Effector memory CD8-positive, alpha-beta T cell (primary cell): ENCODE measurements around the gene IFNE.
"Not testable (repeated sequence)": the region's sequence is repeated elsewhere in the genome, so short reads cannot be mapped to it uniquely, and the experiment has no call there.

Source experiments
- ATAC-seq: fragments of 150-1000 bp; cut with Tn5 transposase; replicated peaks from 2 replicates; pipeline ENCODE4 v1.10.0; 2021; ENCODE audit warnings: mild to moderate bottlenecking, moderate library complexity
- DNase-seq, 3 experiments: peaks; one replicate each; pipeline ENCODE4 v3.0.0; 2021
- H3K27ac Mint-ChIP-seq, 2 donors: one replicate each; pipeline ENCODE4 v1.8.0; 2022; ENCODE audit warnings: mild to moderate bottlenecking in 2 of 2, mixed read lengths in 2 of 2, moderate library complexity in 2 of 2
- H3K27me3 Mint-ChIP-seq, 2 donors: one replicate each; pipeline ENCODE4 v1.8.0; 2022; ENCODE audit warnings: mixed read lengths in 2 of 2
- H3K36me3 Mint-ChIP-seq: one replicate; pipeline ENCODE4 v1.8.0; 2022; ENCODE audit warnings: mild to moderate bottlenecking, moderate library complexity, mixed read lengths; ENCODE audit not compliant: insufficient read depth
- H3K4me1 Mint-ChIP-seq, 2 donors: one replicate each; pipeline ENCODE4 v1.8.0; 2022; ENCODE audit warnings: low read depth in 2 of 2, mixed read lengths in 2 of 2
- H3K4me3 Mint-ChIP-seq, 2 donors: one replicate each; pipeline ENCODE4 v1.8.0; 2022; ENCODE audit warnings: mild to moderate bottlenecking in 2 of 2, mixed read lengths in 2 of 2, moderate library complexity in 2 of 2
- H3K9me3 Mint-ChIP-seq, 2 donors: one replicate each; pipeline ENCODE4 v1.8.0; 2022; ENCODE audit warnings: mixed read lengths in 2 of 2

IFNE gene

DNA sequence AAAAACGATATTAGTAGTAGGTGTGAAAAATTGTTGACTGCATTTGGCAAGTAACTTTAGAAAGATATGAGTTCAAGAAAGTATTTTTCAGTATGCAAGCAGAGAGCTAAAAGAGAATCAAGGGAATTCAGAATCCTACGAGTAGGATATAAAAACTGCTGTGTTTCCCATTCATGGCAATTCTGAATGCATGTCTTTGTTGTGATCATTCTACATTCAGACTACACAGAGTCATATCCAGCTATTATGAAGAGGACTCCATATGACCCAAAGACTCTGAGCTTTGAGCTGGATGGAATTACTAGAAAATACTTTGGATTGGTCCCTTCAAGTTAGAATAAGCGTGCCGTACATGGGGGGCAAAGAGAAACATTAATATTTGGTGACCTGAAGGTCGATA, 12.0 kb downstream of the IFNE start:
- H3K27ac Mint-ChIP-seq = no peak overlapping the region
- DNase-seq (no peak), ATAC-seq (no peak)
- H3K4me3 Mint-ChIP-seq = no peak overlapping the region
- H3K4me1 Mint-ChIP-seq = no peaks in the 10 kb centered on the region
- H3K9me3 Mint-ChIP-seq = no peaks in the 10 kb centered on the region
- H3K36me3 Mint-ChIP-seq = no peaks in the 10 kb centered on the region
- peaks cover 27 to 33% of the 10 kb centered on the region in 2 donors for H3K27me3 Mint-ChIP-seq

DNA sequence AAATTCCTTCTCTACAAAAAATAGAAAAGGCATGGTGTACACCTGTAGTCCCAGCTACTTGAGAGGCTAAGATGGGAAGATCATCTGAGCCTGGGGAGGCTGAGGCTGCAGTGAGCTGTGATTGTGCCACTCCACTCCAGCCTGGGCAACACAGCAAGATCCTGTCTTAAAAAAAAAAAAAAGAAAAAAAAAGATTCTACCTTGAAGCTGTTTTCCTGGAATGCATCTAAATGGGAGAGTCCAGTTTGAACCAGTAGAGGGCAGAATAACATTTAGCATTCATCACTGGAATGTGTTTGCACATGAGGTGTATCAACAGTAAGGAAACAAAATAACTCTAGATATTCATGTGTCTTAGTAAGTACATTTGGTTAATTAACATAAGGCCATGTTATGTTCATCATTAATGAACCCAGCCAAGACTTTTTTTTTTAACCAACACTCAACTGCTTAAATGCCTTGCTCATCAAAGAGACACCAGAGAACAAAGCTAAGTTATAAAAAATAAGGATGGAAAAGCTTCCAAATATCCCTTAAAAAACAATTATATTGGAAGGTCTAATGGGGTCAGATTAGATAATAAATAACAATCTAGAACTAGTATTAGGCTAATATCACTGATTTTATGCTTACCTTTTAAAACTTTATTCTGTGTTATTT, 16.1 kb downstream of the IFNE start:
- Mint-ChIP-seq H3K4me1 (no peaks in the 10 kb centered on the region), H3K9me3 (no peaks in the 10 kb centered on the region), H3K4me3 (no peak overlapping the region), H3K27me3 (peaks cover 52 to 55% of the 10 kb centered on the region in 2 donors), H3K36me3 (no peaks in the 10 kb centered on the region), H3K27ac (no peak overlapping the region)
- DNase-seq (peak; percentile 9 to 35 (median 30)), ATAC-seq (peak; percentile 76)

DNA sequence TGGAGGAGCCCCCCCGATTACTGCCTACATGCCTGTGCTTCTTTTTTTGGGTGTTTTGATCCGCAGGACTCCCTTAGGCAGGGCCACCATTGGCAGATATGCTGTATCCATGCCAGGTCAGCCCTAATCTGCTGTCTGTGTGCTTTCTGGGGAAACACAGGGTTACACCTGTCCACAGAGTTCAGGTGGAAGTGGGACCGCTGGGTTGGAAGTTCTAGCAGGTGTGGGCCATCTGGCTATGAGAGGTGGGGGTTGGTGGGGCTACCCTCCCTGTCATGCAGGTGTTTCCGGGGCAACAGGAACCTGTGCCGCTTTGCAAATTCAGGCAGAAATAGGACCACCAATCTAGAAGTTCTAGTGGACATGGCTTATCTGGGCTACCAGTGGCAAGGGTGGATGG, 17.0 kb downstream of the IFNE start:
- Mint-ChIP-seq H3K27me3 (peaks cover 61 to 62% of the 10 kb centered on the region in 2 donors), H3K4me3 (no peak overlapping the region), H3K4me1 (no peaks in the 10 kb centered on the region), H3K9me3 (no peaks in the 10 kb centered on the region), H3K36me3 (no peaks in the 10 kb centered on the region), H3K27ac (no peak overlapping the region)
- no peak for DNase-seq
- ATAC-seq = no peak

DNA sequence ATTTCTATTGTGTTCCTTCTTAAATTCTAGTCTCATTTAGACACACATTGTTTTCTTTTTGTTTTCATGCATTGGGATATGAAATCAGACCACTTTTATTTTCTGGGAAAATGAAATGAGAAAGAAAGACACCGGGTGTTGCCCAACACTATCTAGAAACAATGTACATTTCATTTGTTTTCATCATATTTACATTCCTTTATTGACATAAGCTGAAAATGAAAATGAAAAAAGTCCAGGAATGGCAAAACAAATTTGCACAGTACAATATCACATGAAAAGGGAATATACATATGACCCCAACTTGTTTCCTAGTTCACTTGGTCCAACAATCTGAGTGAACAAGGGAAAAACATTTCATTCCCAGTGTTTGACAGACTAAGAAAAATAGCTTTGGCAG, 20.7 kb downstream of the IFNE start:
- DNase-seq = no peak
- Mint-ChIP-seq H3K4me3 (no peak overlapping the region), H3K27me3 (peaks cover 69 to 73% of the 10 kb centered on the region in 2 donors), H3K9me3 (no peaks in the 10 kb centered on the region), H3K36me3 (no peaks in the 10 kb centered on the region), H3K27ac (no peak overlapping the region), H3K4me1 (no peaks in the 10 kb centered on the region)
- ATAC-seq = no peak

DNA sequence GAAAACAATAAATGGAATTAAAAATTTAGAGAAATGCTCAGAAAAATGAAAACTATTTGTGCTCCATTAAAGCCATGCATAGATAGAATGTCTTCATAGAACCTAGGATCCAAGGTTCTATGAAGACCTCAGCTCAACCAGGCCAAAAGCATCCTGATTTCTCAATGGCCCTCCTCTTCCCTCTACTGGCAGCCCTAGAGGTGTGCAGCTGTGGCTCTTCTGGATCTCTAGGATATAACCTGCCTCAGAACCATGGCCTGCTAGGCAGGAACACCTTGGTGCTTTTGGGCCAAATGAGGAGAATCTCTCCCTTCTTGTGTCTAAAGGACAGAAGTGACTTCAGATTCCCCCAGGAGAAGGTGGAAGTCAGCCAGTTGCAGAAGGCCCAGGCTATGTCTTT, 26.8 kb downstream of the IFNE start:
- Mint-ChIP-seq H3K27ac (no peak overlapping the region), H3K9me3 (no peaks in the 10 kb centered on the region), H3K4me1 (peaks cover 0 to 1% of the 10 kb centered on the region in 2 donors), H3K4me3 (no peak overlapping the region), H3K27me3 (peaks cover 58 to 63% of the 10 kb centered on the region in 2 donors), H3K36me3 (no peaks in the 10 kb centered on the region)
- DNase-seq (peak in 1 of 3 experiments; percentile 7), ATAC-seq (peak; percentile 79)

DNA sequence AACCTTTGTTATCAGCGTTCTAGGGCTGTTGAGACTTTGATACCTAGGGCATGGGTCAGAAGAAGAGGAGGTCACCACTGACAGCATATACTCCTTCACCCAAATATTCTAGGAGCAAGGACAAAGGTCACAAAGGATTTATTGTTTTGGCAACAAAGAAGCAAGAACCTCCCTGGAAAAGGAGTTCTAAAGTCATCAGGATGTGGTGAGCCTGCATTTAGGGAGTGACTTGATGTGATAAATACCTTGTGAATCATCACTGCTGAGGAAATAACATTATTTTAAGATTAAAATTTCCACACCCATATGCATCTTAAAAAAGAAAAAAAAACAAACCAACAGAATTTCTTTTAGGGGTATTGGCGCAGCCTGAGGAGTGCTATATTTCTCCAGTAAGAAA, 28.0 kb downstream of the IFNE start:
- H3K27ac Mint-ChIP-seq = no peak overlapping the region
- no peak for ATAC-seq
- no peaks in the 10 kb centered on the region for H3K9me3 Mint-ChIP-seq
- no peaks in the 10 kb centered on the region for H3K36me3 Mint-ChIP-seq
- H3K4me1 Mint-ChIP-seq = peaks cover 0 to 1% of the 10 kb centered on the region in 2 donors
- H3K4me3 Mint-ChIP-seq = no peak overlapping the region
- DNase-seq = no peak
- H3K27me3 Mint-ChIP-seq = peaks cover 63 to 72% of the 10 kb centered on the region in 2 donors

DNA sequence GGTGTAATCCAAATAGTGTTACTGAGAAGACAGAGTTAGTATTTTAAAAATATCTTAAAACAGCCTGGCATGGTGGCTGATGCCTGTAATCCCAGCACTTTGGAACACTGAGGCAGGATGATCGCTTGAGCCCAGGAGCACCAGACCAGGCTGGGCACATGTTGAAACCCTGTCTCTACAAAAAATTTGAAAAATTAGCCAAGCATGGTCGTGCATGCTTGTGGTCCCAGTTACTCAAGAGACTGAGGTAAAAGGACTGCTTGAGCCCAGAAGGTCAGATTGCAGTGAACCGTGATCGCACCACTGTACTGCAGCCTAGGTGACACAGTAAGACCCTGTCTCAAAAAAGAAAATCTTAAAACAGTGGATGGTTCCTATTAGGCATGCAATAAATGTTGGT, 29.4 kb downstream of the IFNE start:
- no peak for ATAC-seq
- no peak overlapping the region for H3K27ac Mint-ChIP-seq
- no peaks in the 10 kb centered on the region for H3K9me3 Mint-ChIP-seq
- peaks cover 56 to 72% of the 10 kb centered on the region in 2 donors for H3K27me3 Mint-ChIP-seq
- no peak for DNase-seq
- H3K36me3 Mint-ChIP-seq = no peaks in the 10 kb centered on the region
- H3K4me1 Mint-ChIP-seq = peaks cover 0 to 1% of the 10 kb centered on the region in 2 donors
- H3K4me3 Mint-ChIP-seq = no peak overlapping the region

DNA sequence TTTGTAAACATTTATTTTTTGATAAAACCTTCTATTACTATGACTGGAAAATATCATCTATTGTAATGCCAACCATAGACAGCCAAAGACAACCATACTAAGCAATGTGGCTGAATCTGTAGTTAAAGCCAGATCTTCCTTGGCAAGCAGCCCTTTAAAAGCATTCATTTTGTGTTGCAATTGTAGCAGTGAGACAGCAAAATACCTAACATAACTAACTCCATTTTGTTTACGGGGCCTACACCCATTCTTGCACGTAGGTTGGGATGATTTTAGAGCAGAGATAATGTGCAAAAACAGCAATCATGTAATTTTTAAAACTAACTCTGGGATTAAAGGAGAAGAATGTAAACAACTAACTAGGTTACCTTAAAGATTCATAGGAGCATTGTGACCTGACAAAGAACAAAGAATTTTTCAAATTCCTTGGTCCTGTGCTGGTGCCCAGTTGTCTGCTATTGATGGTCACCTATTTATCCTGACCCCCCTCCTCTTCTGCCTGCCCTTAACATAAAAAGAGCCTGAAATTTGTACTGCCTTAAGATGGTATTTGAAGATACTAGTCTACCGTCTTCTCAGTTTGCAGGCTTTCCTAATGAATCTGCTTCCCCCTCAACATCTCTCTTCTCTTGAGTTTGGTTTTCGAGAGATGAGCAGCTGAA, 31.2 kb downstream of the IFNE start:
- Mint-ChIP-seq H3K27me3 (peaks cover 45 to 60% of the 10 kb centered on the region in 2 donors), H3K27ac (no peak overlapping the region), H3K36me3 (no peaks in the 10 kb centered on the region), H3K4me1 (peaks cover 0 to 1% of the 10 kb centered on the region in 2 donors), H3K4me3 (no peak overlapping the region), H3K9me3 (no peaks in the 10 kb centered on the region)
- no peak for ATAC-seq
- DNase-seq = no peak

DNA sequence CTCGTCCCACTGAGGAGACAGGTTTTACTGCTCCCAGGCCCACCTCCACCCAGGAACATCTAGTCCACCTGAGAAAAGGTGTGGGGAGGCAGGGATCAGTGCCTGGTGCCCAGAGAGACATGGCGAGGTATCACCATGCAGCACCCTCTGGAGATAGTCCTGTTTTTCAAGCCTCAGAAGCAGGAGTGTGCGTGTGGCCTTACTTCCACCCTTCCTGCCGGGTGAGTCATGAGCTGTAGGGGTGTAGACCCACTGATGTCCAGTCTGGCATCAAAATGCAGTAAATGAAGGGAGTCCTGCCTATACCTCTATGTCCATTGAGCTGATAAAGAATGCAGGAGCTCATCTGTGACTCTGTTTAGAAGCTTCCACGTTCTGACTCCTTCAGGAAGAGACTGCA, 32.8 kb downstream of the IFNE start:
- not testable (repeated sequence) for ATAC-seq, H3K4me1 Mint-ChIP-seq, H3K36me3 Mint-ChIP-seq, DNase-seq, H3K9me3 Mint-ChIP-seq, H3K4me3 Mint-ChIP-seq, H3K27ac Mint-ChIP-seq
- H3K27me3 Mint-ChIP-seq = peaks cover 31 to 45% of the 10 kb centered on the region in 2 donors

DNA sequence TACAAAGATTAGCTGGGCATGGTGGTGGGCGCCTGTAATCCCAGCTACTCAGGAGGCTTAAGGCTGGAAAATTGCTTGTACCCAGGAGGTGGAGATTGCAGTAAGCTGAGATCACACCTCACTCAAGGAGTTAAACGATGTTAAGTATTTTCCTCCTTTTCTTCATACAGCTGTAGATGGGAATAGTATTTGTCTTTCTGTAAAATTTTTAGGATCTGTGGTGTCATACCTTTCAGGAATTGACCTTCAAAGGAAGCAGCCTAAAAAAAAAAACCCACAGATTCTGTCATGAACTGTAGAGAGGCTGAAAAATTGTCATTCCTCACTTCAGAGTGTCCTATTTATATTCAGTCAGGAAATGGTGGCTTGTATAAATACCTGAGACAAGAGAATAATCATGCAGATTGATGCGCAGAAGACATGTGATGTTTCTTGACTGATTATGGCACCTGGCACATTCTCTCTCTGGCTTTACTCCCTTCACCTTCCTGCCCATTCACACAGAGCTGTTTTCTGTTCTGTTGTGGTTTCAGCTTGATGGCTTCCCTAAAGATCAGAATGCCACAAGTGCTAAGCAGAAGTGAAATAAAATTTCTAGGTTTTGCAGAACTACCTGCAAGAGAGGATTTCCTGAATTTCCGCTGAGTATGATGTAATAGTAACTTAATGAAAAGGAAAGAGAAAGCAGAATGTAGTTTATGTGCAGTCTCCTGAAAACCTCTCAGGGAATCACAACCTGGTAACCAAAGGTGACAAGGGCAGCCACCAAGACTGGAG, 38.1 kb downstream of the IFNE start:
- Mint-ChIP-seq H3K27me3 (peaks cover 12 to 13% of the 10 kb centered on the region in 2 donors), H3K4me3 (peak overlapping the region; percentile 19 to 22), H3K4me1 (peaks cover 6 to 15% of the 10 kb centered on the region in 2 donors), H3K9me3 (no peaks in the 10 kb centered on the region), H3K27ac (peak overlapping the region in 1 of 2 donors; percentile 41), H3K36me3 (no peaks in the 10 kb centered on the region)
- DNase-seq (peak; percentile 15 to 21 (median 20)), ATAC-seq (peak; percentile 91)

DNA sequence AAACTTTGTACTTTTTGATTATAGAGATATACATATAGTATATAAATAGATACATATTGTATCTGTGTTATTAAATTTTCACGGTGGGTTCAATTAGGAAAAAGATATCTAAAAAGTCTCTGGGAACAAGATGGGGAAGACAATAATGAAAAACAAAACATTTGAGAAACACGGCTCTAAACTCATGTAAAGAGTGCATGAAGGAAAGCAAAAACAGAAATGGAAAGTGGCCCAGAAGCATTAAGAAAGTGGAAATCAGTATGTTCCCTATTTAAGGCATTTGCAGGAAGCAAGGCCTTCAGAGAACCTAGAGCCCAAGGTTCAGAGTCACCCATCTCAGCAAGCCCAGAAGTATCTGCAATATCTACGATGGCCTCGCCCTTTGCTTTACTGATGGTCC, 42.0 kb downstream of the IFNE start, which contains the start of gene IFNA1:
Gene IFNA1 (plus strand): TSS at position 301 of the 400 bp plus-strand sequence. CDS start 69 bp downstream, at position 370.
- no peak within 1 kb of the TSS for H3K27ac Mint-ChIP-seq
- DNase-seq (no peak), ATAC-seq (no peak)
- H3K9me3 Mint-ChIP-seq = no peaks in the 10 kb centered on the region
- H3K36me3 Mint-ChIP-seq = no peaks in the 10 kb centered on the region
- peaks cover 12 to 19% of the 10 kb centered on the region in 2 donors for H3K27me3 Mint-ChIP-seq
- peaks cover 6 to 15% of the 10 kb centered on the region in 2 donors for H3K4me1 Mint-ChIP-seq
- H3K4me3 Mint-ChIP-seq = no peak within 1 kb of the TSS

DNA sequence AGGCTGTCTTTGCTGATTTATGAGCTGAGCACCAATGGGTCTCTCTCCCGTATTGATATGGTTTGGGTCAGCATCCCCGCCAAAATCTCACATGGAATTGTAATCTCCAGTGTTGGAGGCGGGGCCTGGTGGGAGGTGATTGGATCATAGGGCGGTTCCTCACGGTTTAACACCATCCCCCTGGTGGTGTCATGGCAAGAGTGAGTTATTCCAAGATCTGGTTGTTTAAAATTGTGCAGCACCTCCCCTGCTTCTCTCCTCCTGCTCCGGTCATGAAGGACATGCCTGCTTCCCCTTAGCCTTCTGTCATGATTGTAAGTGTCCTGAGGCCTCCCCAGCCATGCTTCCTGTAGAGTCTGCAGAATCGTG, 47.1 kb downstream of the IFNE start:
- H3K9me3 Mint-ChIP-seq, H3K4me1 Mint-ChIP-seq, H3K4me3 Mint-ChIP-seq, DNase-seq, H3K27ac Mint-ChIP-seq, ATAC-seq, H3K36me3 Mint-ChIP-seq: not testable (repeated sequence)
- H3K27me3 Mint-ChIP-seq = peaks cover 32 to 51% of the 10 kb centered on the region in 2 donors

DNA sequence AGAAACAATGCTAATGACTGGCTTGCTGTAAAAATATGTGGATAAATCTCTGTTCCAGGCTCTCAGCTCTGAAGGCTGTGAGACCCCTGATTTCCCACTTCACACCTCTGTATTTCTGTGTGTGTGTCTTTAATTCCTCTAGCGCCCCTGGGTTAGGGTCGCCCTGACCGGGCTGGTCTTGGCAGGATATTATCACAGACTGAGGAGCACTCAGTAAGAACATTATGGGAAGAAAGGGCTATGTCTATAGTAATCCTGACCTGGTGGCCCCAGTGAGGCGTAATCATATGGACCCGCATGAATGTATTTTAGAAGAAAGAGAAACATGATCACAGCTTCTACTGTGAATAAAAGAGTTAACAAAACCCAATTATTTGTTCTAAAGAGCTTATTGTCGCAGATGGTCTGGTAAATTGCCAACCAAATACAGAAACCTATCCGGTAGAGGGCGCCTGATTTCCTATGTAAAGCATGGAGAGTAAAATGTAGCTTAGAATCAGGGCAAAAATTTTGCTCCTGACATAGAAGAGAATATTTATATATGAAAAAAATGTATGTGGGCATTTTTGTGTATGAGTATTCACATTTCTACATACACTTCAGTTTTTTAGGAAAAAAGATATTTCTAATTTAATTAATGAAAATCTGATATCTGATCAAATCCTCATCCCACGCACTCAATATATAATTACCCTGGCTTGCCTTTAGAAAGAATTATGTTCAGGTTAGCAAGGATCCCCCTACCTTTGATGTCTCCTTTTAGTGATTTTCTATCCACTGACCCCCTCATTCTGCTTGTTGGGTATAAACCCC, 47.7 kb downstream of the IFNE start:
- no peak overlapping the region for H3K27ac Mint-ChIP-seq
- no peaks in the 10 kb centered on the region for H3K4me1 Mint-ChIP-seq
- H3K4me3 Mint-ChIP-seq = no peak overlapping the region
- DNase-seq (peak; percentile 41 to 55 (median 51)), ATAC-seq (peak; percentile 46)
- no peaks in the 10 kb centered on the region for H3K9me3 Mint-ChIP-seq
- no peaks in the 10 kb centered on the region for H3K36me3 Mint-ChIP-seq
- peaks cover 38 to 57% of the 10 kb centered on the region in 2 donors for H3K27me3 Mint-ChIP-seq
